Activated T-cell treated with anti-CD3 and anti-CD28 coated beads for 4 hours (primary cell): ENCODE measurements around the gene SLC29A3.

ENCODE experiments used
- DNase-seq: peaks from one replicate; pipeline ENCODE4 v3.0.0-alpha.2; 2020

SLC29A3 gene

DNA sequence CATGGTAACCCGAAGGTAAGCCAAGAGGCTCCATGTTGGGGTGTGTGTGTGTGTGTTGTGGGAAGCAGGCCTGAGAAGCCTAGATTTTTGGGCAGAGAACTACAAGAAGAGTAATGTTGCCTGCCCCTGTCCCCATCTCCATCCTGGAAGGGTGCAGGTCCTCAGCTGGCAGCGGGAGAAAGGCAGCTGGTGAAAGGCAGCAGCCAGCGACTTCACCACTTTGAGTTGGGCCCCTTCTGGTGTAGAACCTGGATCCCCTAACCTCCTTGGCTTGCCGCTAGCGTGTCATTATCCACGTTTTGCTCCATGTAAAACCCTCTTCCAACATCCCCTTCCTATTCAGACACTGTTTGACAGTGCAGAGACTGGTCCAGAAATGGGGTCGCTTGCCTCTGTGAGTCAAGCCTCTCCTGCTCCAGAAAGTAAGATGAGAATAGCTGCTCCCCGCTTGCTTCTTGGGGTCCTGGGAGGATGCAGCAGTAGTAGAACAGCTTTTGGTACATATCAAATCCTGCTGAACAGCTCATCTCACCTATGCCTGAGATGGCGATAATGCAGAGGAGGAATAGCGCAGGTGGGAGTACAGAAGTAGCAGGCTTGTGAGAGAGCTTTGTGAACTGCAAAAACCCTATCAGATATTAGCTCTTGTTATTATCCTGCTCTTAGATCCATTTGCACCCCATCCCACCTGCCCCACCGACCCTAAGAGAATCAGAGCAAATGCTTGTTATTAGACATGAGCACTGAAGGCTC, 55.6 kb downstream of the SLC29A3 start:
- DNase-seq, result no peak

DNA sequence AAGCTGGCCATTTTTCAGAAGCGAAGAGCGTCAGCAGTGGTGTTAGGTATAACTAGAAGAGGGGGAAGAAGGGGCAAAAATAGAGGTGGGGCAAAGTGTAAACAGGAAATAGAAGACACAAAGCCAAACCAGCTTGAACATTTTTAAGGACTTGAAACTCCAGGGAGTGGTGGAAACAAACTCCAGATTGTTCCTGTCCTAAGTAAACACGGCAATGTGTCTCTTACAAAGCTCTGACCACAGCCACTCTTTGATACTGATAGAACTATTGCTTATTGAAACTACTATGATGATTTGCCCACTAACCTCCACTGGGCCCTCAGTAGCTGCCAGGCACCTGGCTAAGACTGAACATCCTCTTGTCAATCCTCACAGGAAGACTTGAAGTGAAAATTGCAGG, 56.9 kb downstream of the SLC29A3 start:
- DNase-seq, result no peak

DNA sequence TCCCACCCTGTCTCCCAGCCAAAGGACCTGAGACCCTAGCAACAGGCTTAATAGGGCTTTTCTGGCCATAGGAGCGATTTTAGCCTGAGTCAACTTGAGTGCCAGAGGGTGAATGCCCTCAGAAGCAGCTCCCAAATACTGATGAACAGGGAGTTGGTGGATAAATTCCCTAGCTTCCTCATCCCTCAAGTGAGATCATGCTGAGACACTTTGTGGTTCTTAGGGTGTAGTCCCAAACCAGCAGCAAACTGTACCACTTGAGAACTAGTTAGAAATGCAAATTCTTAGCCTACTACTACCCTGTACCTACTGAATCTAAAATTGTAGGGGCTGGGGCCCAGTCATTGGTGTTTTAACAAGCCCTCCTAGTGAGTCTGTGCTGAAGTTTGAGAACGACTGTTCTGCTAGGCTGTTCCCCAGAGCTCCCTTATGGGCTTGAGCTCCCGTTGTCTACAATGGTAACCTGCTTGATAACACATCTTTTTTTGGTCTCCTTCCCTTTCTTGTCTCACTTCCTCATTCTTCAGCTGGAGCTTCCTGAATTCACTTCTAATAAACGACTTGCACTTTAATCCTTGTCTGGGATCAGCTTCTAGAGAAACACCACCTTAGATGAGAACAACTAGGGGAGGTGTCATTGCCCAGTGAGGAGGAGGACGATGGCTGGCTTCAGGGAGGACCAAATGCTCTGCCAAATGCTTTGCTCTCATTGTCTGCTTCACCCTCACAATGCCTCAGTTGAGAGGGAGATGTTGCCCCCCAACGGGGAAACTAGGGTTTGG, 59.5 kb downstream of the SLC29A3 start:
- no peak for DNase-seq

DNA sequence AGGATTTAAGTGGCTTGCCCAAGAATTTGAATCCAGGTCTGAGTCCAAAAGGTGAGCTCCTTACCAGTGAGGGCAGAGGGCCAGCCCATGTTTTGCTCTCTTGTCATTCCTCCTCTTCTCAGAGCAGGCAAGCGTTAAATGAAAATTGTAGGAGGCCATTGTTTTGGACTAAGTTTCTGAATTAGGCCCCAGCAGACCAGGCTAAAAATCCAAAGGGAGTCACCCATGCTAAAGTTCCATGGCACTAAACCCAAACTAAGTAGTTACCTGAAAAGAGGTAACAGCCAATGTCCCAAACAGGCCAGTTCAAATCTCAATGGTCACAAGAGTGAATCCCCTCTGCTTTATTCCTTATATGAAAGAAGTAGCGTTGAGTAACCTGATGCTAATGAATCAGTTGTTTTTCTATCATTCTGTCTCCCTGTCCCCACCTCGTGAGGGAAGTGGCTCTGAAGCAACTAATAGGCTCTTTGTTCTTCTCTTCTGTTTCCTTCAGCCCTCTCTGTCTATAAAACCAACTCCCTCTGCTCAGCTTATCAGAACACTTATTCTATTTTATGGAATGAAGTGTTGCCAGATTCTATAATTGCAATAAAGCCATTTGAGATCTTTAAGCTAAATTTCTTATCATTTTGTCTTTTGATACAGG, 60.2 kb downstream of the SLC29A3 start:
- no peak for DNase-seq

DNA sequence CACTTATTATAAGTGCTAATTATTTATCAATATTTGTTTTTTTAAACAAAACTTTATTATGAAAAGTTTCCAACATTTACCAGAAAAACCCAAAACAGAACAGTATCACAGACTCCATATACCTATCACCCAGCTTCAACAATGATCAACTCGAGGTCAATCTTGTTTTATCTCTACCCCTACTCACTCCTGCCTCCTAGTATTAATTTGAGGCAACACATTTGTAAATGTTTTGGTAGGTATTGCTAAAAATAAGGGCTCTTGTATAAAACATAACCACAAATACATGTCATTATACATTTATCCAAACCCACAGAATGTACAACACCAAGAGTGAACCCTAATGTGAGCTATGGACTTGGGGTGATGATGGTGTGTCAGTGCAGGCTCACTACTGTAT, 61.8 kb downstream of the SLC29A3 start:
- DNase-seq, result no peak

DNA sequence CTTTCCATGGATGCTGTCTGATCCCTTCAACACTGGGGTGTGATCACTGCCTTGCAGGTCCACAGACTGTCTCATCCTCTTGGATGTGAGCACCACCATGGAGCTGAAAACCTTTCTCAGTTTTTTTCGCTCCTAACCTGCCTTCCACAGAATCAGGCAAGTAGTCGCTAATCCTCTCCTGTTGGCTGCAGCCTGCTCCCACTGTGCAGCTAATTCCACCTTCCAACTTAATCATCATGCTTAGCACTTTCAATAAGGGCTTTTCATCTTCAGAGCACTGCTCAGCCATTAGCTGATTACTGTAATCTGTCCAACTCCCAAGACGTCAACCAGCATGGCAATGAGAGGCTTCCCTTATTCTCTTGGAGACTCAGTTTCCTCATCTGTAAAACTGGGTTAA, 62.6 kb downstream of the SLC29A3 start:
- DNase-seq, result no peak

DNA sequence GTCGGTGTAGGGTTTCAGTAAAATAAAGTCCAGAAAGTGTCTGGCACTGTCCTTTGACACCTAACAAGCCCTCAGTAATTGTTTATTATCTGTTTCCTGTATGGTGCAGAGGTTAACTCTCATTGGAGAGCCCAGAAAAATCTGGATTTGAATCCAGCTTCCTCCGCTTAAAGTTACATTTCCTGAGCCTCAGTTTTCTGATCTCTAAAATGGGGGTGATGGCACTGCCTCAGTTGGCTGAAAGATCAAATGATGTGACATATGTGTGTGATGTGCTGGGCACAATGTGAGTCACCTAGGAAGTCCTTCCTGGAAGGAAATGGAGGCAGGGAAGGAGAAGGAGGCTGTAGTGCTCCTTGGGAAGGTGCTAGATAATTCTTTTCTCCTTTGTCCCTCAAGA, 63.0 kb downstream of the SLC29A3 start:
- DNase-seq, result no peak

DNA sequence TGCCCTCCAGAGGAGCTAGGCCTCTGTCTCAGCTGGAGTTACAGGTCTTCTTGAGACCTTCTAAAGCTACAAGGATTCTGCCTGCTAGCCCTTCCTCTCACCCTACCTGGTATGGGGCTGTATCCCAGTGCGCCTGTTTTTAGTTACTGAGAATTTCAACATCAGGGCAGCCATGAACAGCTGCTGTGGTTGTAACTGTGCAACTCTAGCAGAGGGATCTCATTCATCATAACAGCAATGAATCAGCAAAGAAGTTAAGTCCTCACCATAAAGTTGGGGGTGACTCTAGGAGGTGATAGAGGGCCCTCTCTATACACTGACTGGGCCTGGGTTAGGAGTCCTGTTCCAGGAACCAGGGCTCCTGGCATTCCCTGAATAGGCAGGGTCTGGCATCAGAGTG, 63.7 kb downstream of the SLC29A3 start:
- DNase-seq, result no peak

DNA sequence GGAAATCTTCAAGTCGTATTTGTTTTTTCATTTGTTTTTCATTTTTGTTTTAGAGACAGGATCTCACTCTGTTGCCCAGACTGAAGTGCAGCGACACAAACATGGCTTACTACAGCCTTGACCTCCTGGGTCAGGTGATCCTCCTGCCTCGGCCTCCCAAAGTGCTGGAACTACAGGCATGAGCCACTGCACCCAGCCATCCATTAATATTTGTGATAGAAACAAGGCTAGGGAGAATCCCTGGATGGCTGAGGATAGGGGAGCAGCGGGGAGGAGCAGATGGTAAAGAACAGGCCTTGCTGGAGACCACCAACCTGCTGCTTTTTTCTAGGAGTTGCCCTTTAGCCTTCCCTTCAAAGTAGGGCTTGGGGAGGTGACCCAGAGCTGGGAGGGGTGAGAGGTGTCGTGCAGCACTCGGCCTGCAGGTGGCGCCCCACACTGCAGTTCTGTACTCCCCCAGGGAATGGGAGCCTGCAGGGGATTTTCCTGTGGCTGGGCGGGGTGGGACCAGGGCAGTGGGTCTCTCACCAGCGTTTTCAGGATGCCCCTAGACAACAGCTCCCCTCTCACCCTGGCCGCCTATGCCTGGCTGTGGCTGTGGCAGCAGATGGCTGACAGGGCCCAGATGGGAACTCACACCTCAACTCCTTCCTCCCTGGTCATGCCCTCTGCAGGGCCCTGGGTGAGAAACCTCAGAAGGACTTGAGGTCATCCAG, 65.1 kb downstream of the SLC29A3 start:
- peak; percentile 66 for DNase-seq

DNA sequence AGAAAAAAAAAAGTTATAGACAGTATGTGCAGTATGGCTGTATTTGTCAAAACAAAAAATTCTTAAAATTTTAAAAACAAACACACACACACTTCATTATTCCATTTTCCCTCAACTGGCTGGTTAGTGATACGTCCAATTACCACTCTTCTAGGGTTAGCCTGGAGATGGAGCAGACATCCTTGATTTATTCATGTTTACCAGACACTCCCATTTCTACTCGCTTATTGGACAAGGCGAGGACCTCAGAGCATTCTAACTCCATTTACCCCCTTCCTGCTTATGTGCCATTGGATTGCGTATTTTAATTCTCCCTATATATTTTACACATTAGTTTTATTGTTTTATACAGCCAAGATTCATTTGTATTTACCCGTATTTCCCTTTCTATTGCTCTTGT, 69.1 kb downstream of the SLC29A3 start:
- no peak for DNase-seq

DNA sequence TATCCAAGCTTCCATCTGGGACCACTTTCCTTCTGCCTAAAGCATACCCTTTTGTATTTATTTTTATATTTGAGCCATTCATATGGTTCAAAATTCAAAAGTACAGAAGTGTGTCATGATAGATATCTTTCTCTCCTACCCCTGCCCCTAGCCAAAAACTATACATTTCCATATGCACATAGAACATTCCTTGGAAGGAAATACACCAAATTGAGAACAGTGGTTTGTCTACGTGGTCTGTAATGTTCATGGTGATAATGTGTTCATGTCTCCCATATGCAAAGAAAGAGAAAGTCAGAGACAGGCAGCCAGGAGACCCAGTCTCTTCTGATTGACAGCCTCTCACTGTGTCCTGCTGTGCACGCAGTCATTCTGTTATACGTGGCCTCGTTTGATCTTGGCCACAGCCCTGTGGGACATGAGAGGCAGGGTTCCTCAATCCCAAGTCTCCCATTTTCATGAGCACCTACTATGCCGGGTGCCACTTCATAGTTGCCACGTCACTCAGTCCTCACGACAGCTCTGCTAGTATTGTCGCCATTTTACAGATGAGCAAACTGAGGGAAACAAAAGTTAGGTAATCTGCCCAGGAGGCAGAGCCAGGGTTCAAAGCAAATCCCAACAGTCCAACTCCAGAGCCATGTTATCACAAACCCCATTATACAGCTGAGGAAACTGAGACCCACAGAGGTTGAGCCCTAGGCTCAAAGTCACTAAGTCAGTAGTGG, 69.7 kb downstream of the SLC29A3 start:
- no peak for DNase-seq

DNA sequence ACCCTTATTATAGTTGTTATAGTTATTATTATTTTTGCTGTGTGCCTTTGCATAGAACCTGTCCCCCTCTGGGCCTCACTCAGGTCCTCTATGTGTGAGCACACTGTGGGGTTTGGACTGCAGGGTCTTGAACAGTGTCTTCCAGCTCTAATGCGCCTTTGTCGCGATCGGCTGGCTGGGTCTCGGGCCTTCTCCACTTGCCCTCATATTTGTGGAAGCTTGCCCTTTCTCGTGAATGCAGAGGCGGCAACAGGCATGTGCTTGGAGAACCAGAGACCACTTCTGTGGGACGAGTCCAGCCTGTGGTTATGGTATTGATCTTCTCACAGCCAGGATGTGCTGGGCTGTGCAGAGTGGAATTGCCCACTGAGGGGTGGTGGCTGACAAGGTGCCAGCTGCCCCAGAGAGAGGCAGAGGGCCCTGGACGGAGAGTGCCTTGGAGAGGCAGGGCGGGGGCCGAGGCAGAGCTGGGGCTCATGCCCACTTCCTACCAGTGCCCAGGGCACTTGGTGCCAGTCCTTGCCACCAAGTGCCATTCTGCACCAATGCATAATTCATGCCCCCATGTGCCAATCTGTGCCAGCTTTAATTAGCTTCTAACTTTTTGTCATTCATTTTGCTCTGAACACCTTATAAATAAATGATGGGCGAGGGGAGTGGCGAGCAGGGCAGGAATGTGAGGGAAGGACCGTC, 70.9 kb downstream of the SLC29A3 start:
- DNase-seq, result no peak

DNA sequence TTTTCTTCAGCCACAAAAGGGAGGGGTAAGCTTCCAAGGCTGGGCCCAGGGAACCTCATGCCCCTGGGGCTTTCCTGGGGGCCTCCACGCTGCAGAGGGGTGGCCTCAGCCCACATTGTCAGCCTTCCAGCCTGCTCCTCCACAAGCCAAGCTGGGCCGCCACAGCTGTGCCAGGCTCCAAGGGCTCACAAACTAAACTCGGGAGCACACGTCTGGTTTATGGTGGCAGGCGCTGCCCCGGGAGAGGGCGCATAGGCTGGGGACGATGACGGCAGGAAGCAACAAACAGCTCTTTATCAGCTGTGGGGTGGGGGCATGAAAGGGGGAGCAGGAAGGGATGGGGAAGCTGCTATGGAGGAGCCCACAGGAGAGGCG, 71.4 kb downstream of the SLC29A3 start:
- DNase-seq, result no peak

DNA sequence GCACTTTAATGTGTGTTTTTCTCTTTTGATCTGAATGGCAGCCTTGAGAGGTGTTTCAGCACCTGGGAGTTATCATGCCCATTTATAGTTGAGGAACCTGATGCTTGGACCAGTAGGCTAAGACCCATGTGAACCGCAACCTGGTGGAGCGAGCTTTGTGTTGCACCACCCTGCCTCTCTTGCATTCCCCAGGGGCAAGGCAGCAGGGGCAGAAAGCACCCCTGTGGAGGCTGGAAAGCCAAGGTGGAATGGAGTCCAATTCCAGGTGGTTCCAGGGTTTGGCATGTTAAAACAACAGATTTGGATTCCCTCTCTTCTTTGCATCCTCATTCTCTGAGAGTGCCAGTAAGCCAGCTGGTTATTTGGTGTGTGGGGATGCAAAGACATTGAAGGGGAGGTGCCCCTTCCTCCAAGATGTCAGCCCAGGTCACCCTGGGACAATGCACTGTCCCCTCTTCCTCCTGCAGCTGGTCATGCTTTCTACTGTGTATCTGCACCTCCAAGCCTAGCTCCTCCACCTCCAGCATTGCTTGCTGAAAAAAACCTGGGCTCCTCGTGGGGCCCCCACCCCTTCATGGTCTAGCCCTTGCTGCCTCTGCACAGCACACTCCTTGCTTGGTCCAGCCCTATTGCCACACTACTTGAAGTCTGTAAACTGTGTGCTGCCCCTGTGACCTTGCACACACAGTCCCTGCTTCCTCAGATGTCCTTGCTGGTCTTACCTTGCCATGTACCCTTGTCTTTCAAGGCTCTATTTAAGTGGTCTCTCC, 72.0 kb downstream of the SLC29A3 start:
- DNase-seq, result no peak

DNA sequence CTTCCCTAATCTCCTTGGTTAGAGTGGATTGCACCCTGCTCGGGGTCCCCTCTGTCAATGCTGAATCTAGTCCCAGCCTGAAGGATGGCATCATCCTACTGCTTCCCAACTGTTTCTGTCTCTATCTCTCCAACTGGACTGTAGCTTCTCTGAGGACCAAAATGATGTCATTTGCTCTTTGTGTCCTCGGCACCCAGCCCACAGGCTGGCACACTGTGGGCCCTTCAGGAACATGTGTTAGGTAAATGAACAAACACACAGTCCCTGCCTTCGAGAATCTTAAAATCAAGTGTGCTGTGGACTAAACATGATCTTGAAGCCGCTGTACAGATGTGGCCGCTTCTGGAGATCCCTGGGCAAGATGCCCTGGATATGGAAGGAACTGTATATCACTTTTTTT, 72.6 kb downstream of the SLC29A3 start:
- no peak for DNase-seq

DNA sequence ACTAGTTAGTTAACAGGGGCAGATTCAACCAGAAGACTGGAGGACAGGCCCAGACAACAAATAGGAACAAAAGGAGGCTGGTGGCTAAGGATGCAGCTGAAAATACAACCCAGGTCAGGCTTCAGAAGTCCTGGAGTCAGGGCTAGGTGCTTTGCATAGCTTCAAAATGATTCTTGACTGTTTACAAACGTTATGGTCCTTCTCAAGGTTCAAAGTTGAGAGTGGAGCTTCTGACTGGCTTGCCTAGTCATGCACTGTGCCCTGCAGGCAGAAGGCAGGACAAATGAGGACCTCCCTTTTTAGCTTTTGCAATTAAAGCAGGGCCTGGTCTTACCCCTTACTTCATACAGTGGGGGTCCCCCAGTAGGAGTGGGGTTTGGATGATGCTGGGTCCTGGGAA, 73.2 kb downstream of the SLC29A3 start:
- no peak for DNase-seq

DNA sequence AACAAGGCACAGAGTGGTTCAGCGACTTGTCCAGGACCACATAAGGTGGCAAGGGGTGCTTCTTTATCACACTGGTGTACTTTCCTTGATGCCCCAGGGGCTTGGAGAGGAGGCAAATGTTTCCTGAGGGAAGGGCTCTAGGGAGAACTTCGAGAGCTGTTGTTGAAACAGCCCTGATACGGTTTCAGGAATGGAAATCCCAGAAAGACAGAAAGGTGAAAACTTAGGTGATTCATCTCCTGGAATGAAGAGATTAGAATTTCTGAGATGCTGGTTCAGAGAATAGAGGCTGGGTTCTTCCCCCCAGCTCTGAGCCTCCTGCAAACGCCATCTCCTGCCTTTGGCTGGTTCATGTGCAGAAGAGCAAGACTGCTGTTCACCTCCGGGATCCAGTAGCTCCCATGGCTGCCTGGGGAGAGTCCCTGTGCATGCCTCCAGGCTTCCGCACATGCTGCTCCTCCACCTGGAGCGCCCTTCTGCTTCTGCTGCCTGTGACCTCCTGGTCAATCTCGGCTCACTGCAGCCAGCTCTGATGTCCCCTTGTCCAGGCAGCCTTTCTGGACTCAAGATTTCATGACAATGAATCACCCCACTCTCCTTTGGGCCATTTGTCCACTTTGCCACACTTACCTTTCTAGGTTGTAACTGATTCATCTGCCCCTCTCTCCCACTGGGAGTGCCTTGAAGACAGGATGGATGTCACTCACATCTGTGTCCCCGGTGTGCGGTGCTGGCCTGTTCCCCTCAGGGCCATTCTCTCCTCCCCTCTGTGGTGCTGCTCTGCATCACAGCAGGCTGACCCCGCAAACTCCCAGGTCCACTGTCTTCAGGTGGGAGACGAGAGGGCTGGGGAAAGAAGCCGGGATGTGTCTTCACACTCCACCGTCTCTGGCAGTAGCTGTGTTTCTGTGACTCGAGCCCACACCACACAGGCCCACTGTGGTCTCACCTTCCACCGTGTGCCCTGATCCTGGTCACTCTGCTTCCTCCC, 74.0 kb downstream of the SLC29A3 start:
- DNase-seq, result no peak

DNA sequence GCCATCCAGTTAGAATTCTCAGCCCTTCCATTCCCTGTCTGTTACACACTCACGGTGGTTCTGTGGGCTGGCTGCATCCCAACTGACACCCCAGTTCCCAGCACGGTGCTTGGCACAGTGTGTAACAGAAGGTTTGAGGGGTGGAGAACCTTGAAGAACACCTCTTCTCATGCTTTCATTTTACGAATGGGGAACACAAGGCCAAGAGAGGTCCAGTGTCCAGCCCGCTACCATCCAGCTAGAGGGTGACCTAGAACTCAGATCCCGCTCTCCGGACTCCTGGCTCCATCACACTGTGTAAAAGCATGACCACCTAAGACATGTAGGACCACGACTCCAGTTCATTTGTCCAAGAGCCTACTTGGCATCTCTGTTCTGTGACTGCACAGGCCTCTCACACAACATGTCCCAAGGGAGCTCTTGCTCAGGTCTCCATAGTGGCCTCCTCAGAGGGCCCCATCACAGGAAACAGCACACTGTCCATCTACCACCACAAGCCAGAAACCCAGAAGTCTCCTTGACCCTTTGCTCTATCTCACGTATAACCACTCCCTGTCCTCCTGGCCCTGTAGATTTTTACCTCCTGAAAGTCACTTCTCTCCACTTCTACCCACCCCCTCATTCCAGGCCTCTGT, 74.9 kb downstream of the SLC29A3 start:
- DNase-seq, result no peak

DNA sequence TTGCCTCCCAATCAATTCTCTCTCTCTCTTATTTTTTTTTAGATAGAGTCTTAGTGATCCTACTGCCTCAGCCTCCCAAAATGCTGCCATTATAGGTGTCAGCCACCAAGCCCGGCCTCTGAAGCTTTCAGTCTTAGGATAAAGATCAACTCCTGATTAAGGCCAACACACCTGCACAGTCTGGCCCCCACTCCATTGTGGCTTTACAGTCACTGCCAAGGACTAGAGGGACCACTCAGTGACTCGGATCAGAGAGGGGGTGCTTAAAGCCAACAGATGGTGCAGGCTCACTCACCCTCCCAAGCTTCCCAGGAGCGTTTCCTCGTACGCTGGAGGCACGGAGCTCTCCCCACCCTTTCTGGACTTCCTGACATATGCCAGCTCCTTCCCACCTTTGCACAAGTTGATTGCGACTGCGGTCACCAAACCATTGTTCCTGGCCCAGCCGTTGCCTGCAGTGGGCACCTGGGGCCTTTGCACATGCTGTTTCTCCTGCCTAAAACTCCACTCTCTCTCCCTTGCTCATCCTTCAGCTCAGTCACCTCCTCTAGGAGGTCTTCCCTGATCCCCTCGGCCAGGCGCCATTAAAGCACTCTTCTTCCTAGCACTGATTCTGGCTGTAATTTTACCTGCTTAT, 76.0 kb downstream of the SLC29A3 start:
- DNase-seq, result no peak
